IPS-18a (cell line): ENCODE measurements around the gene NEMP1.
A peak's percentile ranks its signal among the peaks of the same experiment; 100 is the strongest.
"Not testable (repeated sequence)": the region's sequence is repeated elsewhere in the genome, so short reads cannot be mapped to it uniquely, and the experiment has no call there.

Experiments
- H3K27ac ChIP-seq: one replicate; pipeline ENCODE4 v1.5.1; 2013; ENCODE audit warnings: low read length
- H3K27me3 ChIP-seq: one replicate; pipeline ENCODE4 v1.6.1; 2013; ENCODE audit warnings: mild to moderate bottlenecking, low read length; ENCODE audit not compliant: control insufficient read depth, insufficient read depth
- H3K36me3 ChIP-seq: one replicate; pipeline ENCODE4 v1.6.1; 2013; ENCODE audit warnings: low read depth, low read length; ENCODE audit not compliant: control insufficient read depth
- H3K4me1 ChIP-seq: one replicate; pipeline ENCODE4 v1.6.1; 2013; ENCODE audit warnings: low read depth, low read length; ENCODE audit not compliant: control insufficient read depth
- H3K4me3 ChIP-seq: one replicate; pipeline ENCODE4 v1.5.1; 2013; ENCODE audit warnings: low read length
- H3K9ac ChIP-seq: one replicate; pipeline ENCODE4 v1.6.1; 2013; ENCODE audit warnings: mild to moderate bottlenecking, low read length, moderate library complexity
- H3K9me3 ChIP-seq: one replicate; pipeline ENCODE4 v1.6.1; 2013; ENCODE audit warnings: low read depth, low read length; ENCODE audit not compliant: control insufficient read depth

The NEMP1 gene

GRCh38 chr12:57078519-57079404 is at the start of gene NEMP1:
NEMP1 (minus strand) TSS chr12:57078791; CDS start chr12:57078745, 46 bp downstream.
- no peaks in the 10 kb centered on the region for H3K27me3 ChIP-seq

GRCh38 chr12:57127726-57128518 is 49.3 kb upstream of the NEMP1 start, which contains the start of gene LRP1:
LRP1 (plus strand) TSS chr12:57128483; CDS start chr12:57128965, 482 bp downstream.
- H3K36me3 ChIP-seq: no peaks in the 10 kb centered on the region
- H3K9ac ChIP-seq: peak within 1 kb of the TSS; percentile 91
- H3K9me3 ChIP-seq: no peaks in the 10 kb centered on the region
- peaks cover 38% of the 10 kb centered on the region for H3K4me1 ChIP-seq
- peak within 1 kb of the TSS; percentile 93 for H3K27ac ChIP-seq
- peak within 1 kb of the TSS; percentile 90 for H3K4me3 ChIP-seq
- H3K27me3 ChIP-seq: no peaks in the 10 kb centered on the region

More at GRCh38 chr12:57078519-57079404, at the start of gene NEMP1:
- H3K36me3 ChIP-seq: no peaks in the 10 kb centered on the region
- H3K9ac ChIP-seq: peak within 1 kb of the TSS; percentile 83
- no peaks in the 10 kb centered on the region for H3K4me1 ChIP-seq
- H3K4me3 ChIP-seq: peak within 1 kb of the TSS; percentile 92
- H3K9me3 ChIP-seq: no peaks in the 10 kb centered on the region
- peak within 1 kb of the TSS; percentile 67 for H3K27ac ChIP-seq

- peak overlapping the region; percentile 90 for H3K4me3 ChIP-seq
- H3K27me3 ChIP-seq: no peaks in the 10 kb centered on the region
- H3K4me1 ChIP-seq: peaks cover 31% of the 10 kb centered on the region
- no peak overlapping the region for H3K27ac ChIP-seq
- H3K36me3 ChIP-seq: no peaks in the 10 kb centered on the region
- H3K9me3 ChIP-seq: no peaks in the 10 kb centered on the region
- H3K9ac ChIP-seq: peak overlapping the region; percentile 67
Observed at GRCh38 chr12:57127101-57127725, 48.6 kb upstream of the NEMP1 start.

- Histone ChIP-seq H3K4me3 (no peak overlapping the region), H3K27ac (no peak overlapping the region), H3K9me3 (no peaks in the 10 kb centered on the region), H3K36me3 (no peaks in the 10 kb centered on the region), H3K4me1 (peaks cover 25% of the 10 kb centered on the region), H3K27me3 (no peaks in the 10 kb centered on the region), H3K9ac (no peak overlapping the region)
Observed at GRCh38 chr12:57126561-57126960, 48.0 kb upstream of the NEMP1 start.

GRCh38 chr12:57126061-57126460 is 47.5 kb upstream of the NEMP1 start:
- Histone ChIP-seq H3K9ac (no peak overlapping the region), H3K9me3 (no peaks in the 10 kb centered on the region), H3K27ac (no peak overlapping the region), H3K27me3 (no peaks in the 10 kb centered on the region), H3K4me3 (no peak overlapping the region), H3K36me3 (no peaks in the 10 kb centered on the region), H3K4me1 (peaks cover 21% of the 10 kb centered on the region)

GRCh38 chr12:57124261-57124877 is 45.8 kb upstream of the NEMP1 start:
- Histone ChIP-seq H3K4me3 (no peak overlapping the region), H3K9me3 (no peaks in the 10 kb centered on the region), H3K27me3 (no peaks in the 10 kb centered on the region), H3K27ac (no peak overlapping the region), H3K4me1 (peaks cover 8% of the 10 kb centered on the region), H3K9ac (no peak overlapping the region), H3K36me3 (no peaks in the 10 kb centered on the region)

GRCh38 chr12:57123813-57124212 is 45.2 kb upstream of the NEMP1 start:
- H3K27ac ChIP-seq: no peak overlapping the region
- H3K4me3 ChIP-seq: no peak overlapping the region
- H3K9ac ChIP-seq: no peak overlapping the region
- H3K9me3 ChIP-seq: no peaks in the 10 kb centered on the region
- no peaks in the 10 kb centered on the region for H3K36me3 ChIP-seq
- no peaks in the 10 kb centered on the region for H3K27me3 ChIP-seq
- H3K4me1 ChIP-seq: peaks cover 8% of the 10 kb centered on the region

- H3K9ac ChIP-seq, H3K27me3 ChIP-seq, H3K4me3 ChIP-seq, H3K4me1 ChIP-seq, H3K36me3 ChIP-seq, H3K27ac ChIP-seq, H3K9me3 ChIP-seq: not testable (repeated sequence)
Observed at GRCh38 chr12:57120718-57121117, 42.1 kb upstream of the NEMP1 start.

- no peak overlapping the region for H3K9ac ChIP-seq
- H3K27me3 ChIP-seq: no peaks in the 10 kb centered on the region
- no peaks in the 10 kb centered on the region for H3K9me3 ChIP-seq
- no peak overlapping the region for H3K4me3 ChIP-seq
- no peak overlapping the region for H3K27ac ChIP-seq
- no peaks in the 10 kb centered on the region for H3K36me3 ChIP-seq
- H3K4me1 ChIP-seq: no peaks in the 10 kb centered on the region
Observed at GRCh38 chr12:57119294-57120085, 40.9 kb upstream of the NEMP1 start.

GRCh38 chr12:57118711-57119271 is 40.2 kb upstream of the NEMP1 start:
- Histone ChIP-seq H3K27ac (no peak overlapping the region), H3K9ac (no peak overlapping the region), H3K4me1 (no peaks in the 10 kb centered on the region)

More at GRCh38 chr12:57118711-57119271, 40.2 kb upstream of the NEMP1 start:
- Histone ChIP-seq H3K9me3 (no peaks in the 10 kb centered on the region), H3K36me3 (no peaks in the 10 kb centered on the region), H3K27me3 (no peaks in the 10 kb centered on the region), H3K4me3 (no peak overlapping the region)
